Astrocyte (in vitro differentiated cells and primary cell): ENCODE results near the gene PDE9A. TPM values are rescaled to one million over a fixed set of nuclear protein-coding genes. Genes with fewer than 3 reads are reported as not detected.
A peak's percentile ranks its signal among the peaks of the same experiment; 100 is the strongest.

Experiments
- DNase-seq: peaks from one replicate; pipeline ENCODE4 v3.0.0-alpha.2; 2010; ENCODE audit warnings: low read depth
- FAIRE-seq: peaks from 2 replicates; lab custom pipeline; 2011; peaks lifted over from hg19 to GRCh38; lab: Jason Lieb, UNC
- H2AFZ ChIP-seq: 2 replicates; pipeline ENCODE4 v1.6.0; 2012; ENCODE audit warnings: low read depth, low read length, inconsistent platforms
- H3K27ac ChIP-seq: 2 replicates; pipeline ENCODE4 v1.5.1; 2011; ENCODE audit warnings: low read depth, low read length, inconsistent platforms
- H3K27me3 ChIP-seq: 2 replicates; pipeline ENCODE4 v1.6.0; 2011; ENCODE audit warnings: low read length, inconsistent platforms; ENCODE audit not compliant: insufficient read depth
- H3K36me3 ChIP-seq: 2 replicates; pipeline ENCODE4 v1.5.1; 2011; ENCODE audit warnings: low read length, inconsistent platforms; ENCODE audit not compliant: insufficient read depth
- H3K4me1 ChIP-seq: 2 replicates; pipeline ENCODE4 v1.5.1; 2011; ENCODE audit warnings: low read length, inconsistent platforms; ENCODE audit not compliant: insufficient read depth
- H3K4me2 ChIP-seq: 2 replicates; pipeline ENCODE4 v1.6.0; 2012; ENCODE audit warnings: low read length, inconsistent platforms
- H3K4me3 ChIP-seq: 2 replicates; pipeline ENCODE4 v1.5.1; 2011; ENCODE audit warnings: low read depth, mild to moderate bottlenecking, low read length, inconsistent platforms; ENCODE audit not compliant: insufficient read depth
- H3K79me2 ChIP-seq: 2 replicates; pipeline ENCODE4 v1.6.0; 2012; ENCODE audit warnings: mild to moderate bottlenecking, low read length, inconsistent platforms; ENCODE audit not compliant: insufficient read depth
- H3K9ac ChIP-seq: 2 replicates; pipeline ENCODE4 v1.6.0; 2012; ENCODE audit warnings: mild to moderate bottlenecking, low read length, inconsistent platforms
- H3K9me3 ChIP-seq: 2 replicates; pipeline ENCODE4 v1.5.1; 2012; ENCODE audit warnings: low read depth, mild to moderate bottlenecking, low read length, inconsistent platforms; ENCODE audit not compliant: insufficient read depth
- H4K20me1 ChIP-seq: 2 replicates; pipeline ENCODE4 v1.6.0; 2012; ENCODE audit warnings: low read length, inconsistent platforms; ENCODE audit not compliant: insufficient read depth
- H3K27ac Mint-ChIP-seq: one replicate; pipeline ENCODE4 v1.8.0; 2021; ENCODE audit warnings: mild to moderate bottlenecking, mixed read lengths; ENCODE audit not compliant: unreplicated experiment
- H3K27me3 Mint-ChIP-seq: one replicate; pipeline ENCODE4 v1.8.0; 2021; ENCODE audit warnings: low read depth, mixed read lengths; ENCODE audit not compliant: unreplicated experiment
- H3K36me3 Mint-ChIP-seq: one replicate; pipeline ENCODE4 v1.8.0; 2021; ENCODE audit warnings: low read depth, mixed read lengths; ENCODE audit not compliant: unreplicated experiment
- H3K4me1 Mint-ChIP-seq: one replicate; pipeline ENCODE4 v1.8.0; 2021; ENCODE audit warnings: low read depth, mixed read lengths; ENCODE audit not compliant: unreplicated experiment
- H3K4me3 Mint-ChIP-seq: one replicate; pipeline ENCODE4 v1.8.0; 2021; ENCODE audit warnings: mild to moderate bottlenecking, moderate library complexity, mixed read lengths; ENCODE audit not compliant: unreplicated experiment
- H3K9me3 Mint-ChIP-seq: one replicate; pipeline ENCODE4 v1.8.0; 2021; ENCODE audit warnings: mild to moderate bottlenecking, mixed read lengths; ENCODE audit not compliant: unreplicated experiment
- CTCF ChIP-seq: IDR thresholded peaks from 2 replicates; pipeline ENCODE4 v1.5.1; 2011; ENCODE audit warnings: low read depth, mild to moderate bottlenecking, inconsistent platforms, low read length, moderate library complexity; ENCODE audit not compliant: insufficient read depth
- EZH2 ChIP-seq: IDR thresholded peaks from 2 replicates; pipeline ENCODE4 v1.6.1; 2012; ENCODE audit warnings: mild to moderate bottlenecking, low read length, inconsistent platforms; ENCODE audit not compliant: insufficient read depth
- total RNA-seq: library from RNA; stranded (reverse); gene quantifications from 2 replicates; pipeline ENCODE4 v1.2.1, GENCODE V29; 2021

PDE9A gene
- total RNA-seq, 1 donor from 2014 or later: 7.8 TPM

GRCh38 chr21:42644223-42645208 lies 8.9 kb upstream of the PDE9A start:
- peaks cover 21% of the 10 kb centered on the region for H3K27me3 ChIP-seq
- Mint-ChIP-seq H3K4me3 (no peak overlapping the region), H3K27me3 (peaks cover 29% of the 10 kb centered on the region), H3K36me3 (no peaks in the 10 kb centered on the region), H3K27ac (peak overlapping the region; percentile 89), H3K4me1 (peaks cover 15% of the 10 kb centered on the region), H3K9me3 (peaks cover 4% of the 10 kb centered on the region)
- H3K9ac ChIP-seq: no peak overlapping the region
- no peaks in the 10 kb centered on the region for H3K9me3 ChIP-seq
- no peaks in the 10 kb centered on the region for H4K20me1 ChIP-seq
- no peaks in the 10 kb centered on the region for H3K36me3 ChIP-seq
- peak overlapping the region; percentile 19 for H3K4me2 ChIP-seq
- no peak overlapping the region for H3K27ac ChIP-seq
- DNase-seq (peak; percentile 8), FAIRE-seq (no peak)
- TF ChIP-seq CTCF (no peak), EZH2 (no peak)
- no peak overlapping the region for H2AFZ ChIP-seq
- peaks cover 5% of the 10 kb centered on the region for H3K4me1 ChIP-seq
- H3K79me2 ChIP-seq: no peaks in the 10 kb centered on the region
- no peak overlapping the region for H3K4me3 ChIP-seq

- H2AFZ ChIP-seq: no peak overlapping the region
- no peak overlapping the region for H3K4me2 ChIP-seq
- H3K9me3 ChIP-seq: no peaks in the 10 kb centered on the region
- no peak overlapping the region for H3K4me3 Mint-ChIP-seq
- no peaks in the 10 kb centered on the region for H3K79me2 ChIP-seq
- H3K27ac Mint-ChIP-seq: peak overlapping the region; percentile 23
- peaks cover 6% of the 10 kb centered on the region for H3K9me3 Mint-ChIP-seq
- no peak overlapping the region for H3K27ac ChIP-seq
- peaks cover 15% of the 10 kb centered on the region for H3K27me3 ChIP-seq
- no peaks in the 10 kb centered on the region for H3K36me3 ChIP-seq
- TF ChIP-seq EZH2 (no peak), CTCF (no peak)
- H3K4me1 Mint-ChIP-seq: peaks cover 15% of the 10 kb centered on the region
- H3K36me3 Mint-ChIP-seq: no peaks in the 10 kb centered on the region
- H3K4me3 ChIP-seq: no peak overlapping the region
- FAIRE-seq (no peak), DNase-seq (no peak)
- peaks cover 32% of the 10 kb centered on the region for H3K27me3 Mint-ChIP-seq
- H3K4me1 ChIP-seq: peaks cover 5% of the 10 kb centered on the region
- H3K9ac ChIP-seq: no peak overlapping the region
- H4K20me1 ChIP-seq: no peaks in the 10 kb centered on the region
Observed at GRCh38 chr21:42645211-42646075, 8.0 kb upstream of the PDE9A start.
